Ascending aorta (tissue), 2 donors: ENCODE data around the gene PBRM1. TPM values are rescaled to one million over a fixed set of nuclear protein-coding genes. Genes with fewer than 3 reads are reported as not detected.

Experiments
- DNase-seq, 2 donors: peaks; one replicate each; pipeline ENCODE4 v3.0.0-alpha.2; 2019; ENCODE audit warnings: low spot score in 2 of 2
- H3K27ac ChIP-seq, 2 donors: fragments of 200-600 bp; sonication (generic); one replicate each; pipeline ENCODE4 v1.5.1; 2016 to 2017; ENCODE audit warnings: mild to moderate bottlenecking in 1 of 2
- H3K27me3 ChIP-seq: fragments of 200-600 bp; sonication (generic); one replicate; pipeline ENCODE4 v1.5.1; 2017
- H3K36me3 ChIP-seq, 2 donors: fragments of 200-600 bp; sonication (generic); one replicate each; pipeline ENCODE4 v1.5.1; 2016
- H3K4me1 ChIP-seq, 2 donors: fragments of 200-600 bp; sonication (generic); one replicate each; pipeline ENCODE4 v1.5.1; 2016 to 2017; ENCODE audit warnings: mild to moderate bottlenecking in 1 of 2
- H3K4me3 ChIP-seq, 2 donors: fragments of 200-600 bp; sonication (generic); one replicate each; pipeline ENCODE4 v1.5.1; 2016 to 2017; ENCODE audit warnings: mild to moderate bottlenecking in 1 of 2
- H3K9me3 ChIP-seq, 2 donors: fragments of 200-600 bp; sonication (generic); one replicate each; pipeline ENCODE4 v1.5.1; 2016
- intact Hi-C: fragments of 100-400 bp; cut with DNase I; formaldehyde crosslinking; loops from one replicate; pipeline ENCODE4 v1.15.1; 2023
- total RNA-seq: library from RNA; depleted of rRNA; stranded (reverse); fragments of >200 nt; gene quantifications from one replicate; pipeline ENCODE4 v1.1.0, GENCODE V29; 2016
- TF ChIP-seq, protein P1 (sequence below), 3 experiments: fragments of 200-600 bp in 2 of 3; fragments of 450-650 bp in 1 of 3; sonication (generic) in 2 of 3; IDR thresholded peaks; one replicate each; pipeline ENCODE4 v1.5.1; 2016 to 2019; ENCODE audit warnings: antibody characterized with exemption in 3 of 3, mild to moderate bottlenecking in 1 of 3, moderate library complexity in 1 of 3

PBRM1 gene
- total RNA-seq, 1 donor from 2014 or later: 36.7 TPM

DNA sequence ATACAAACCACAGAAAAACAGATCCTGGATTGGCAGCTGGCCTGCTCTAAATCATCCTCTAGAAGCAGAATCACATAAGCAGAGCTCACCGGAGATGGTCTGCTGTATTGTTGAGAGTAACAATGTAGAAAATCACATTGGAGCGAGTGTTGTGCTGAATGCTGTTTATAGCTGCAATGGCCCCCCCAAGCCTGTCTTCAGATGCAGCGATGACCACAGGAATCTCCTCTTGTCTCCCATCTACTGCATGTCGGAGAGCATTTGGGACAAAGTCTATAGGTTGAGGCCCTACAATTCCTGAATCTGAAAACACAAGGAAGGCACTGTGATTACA, 11.9 kb upstream of the PBRM1 start:
- no peak for DNase-seq
- Histone ChIP-seq H3K27ac (no peak overlapping the region), H3K9me3 (no peaks in the 10 kb centered on the region), H3K4me3 (no peak overlapping the region), H3K4me1 (no peaks in the 10 kb centered on the region), H3K27me3 (no peaks in the 10 kb centered on the region), H3K36me3 (peaks cover 49 to 62% of the 10 kb centered on the region in 2 donors)
- intact Hi-C loops: no loop called here
- TF ChIP-seq, protein P1, sequence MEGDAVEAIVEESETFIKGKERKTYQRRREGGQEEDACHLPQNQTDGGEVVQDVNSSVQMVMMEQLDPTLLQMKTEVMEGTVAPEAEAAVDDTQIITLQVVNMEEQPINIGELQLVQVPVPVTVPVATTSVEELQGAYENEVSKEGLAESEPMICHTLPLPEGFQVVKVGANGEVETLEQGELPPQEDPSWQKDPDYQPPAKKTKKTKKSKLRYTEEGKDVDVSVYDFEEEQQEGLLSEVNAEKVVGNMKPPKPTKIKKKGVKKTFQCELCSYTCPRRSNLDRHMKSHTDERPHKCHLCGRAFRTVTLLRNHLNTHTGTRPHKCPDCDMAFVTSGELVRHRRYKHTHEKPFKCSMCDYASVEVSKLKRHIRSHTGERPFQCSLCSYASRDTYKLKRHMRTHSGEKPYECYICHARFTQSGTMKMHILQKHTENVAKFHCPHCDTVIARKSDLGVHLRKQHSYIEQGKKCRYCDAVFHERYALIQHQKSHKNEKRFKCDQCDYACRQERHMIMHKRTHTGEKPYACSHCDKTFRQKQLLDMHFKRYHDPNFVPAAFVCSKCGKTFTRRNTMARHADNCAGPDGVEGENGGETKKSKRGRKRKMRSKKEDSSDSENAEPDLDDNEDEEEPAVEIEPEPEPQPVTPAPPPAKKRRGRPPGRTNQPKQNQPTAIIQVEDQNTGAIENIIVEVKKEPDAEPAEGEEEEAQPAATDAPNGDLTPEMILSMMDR (IDR thresholded peaks at IDR 0.05): no peak

DNA sequence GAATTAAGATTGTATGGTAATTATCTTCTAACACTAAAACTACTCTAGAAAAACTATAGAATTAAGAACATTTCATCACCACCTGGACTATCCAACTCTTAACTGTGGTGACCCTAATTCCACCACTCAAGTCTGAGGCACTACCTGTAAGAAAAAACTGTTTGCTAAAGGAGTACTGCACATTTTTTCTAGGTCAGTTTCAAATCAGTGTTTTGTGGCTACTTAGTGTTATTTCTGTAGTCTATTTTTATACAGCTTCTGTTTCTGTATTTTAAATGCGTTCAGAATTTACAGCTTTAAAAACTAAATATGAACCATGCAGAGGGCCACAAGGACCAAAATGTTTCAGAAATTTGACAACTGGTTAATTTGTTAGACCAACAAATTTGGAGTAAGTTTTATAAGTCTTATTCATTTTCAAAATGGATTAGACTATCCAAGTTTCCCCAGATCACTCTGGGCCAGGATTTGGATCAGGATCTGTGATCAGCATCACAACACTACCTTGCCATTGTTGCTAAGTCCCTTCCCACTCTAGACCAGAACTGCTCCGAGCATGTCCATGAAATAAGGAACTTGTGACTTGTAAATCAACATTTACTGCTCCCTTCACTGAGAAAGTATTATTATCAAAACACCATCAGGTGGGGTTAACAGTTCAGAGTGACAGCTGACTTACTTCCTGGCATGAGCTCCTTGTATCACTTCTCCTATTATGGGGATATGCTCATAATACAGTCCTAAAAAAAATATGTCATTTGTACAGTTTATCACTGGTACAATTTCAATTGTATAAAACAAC, 11.3 kb upstream of the PBRM1 start:
- Histone ChIP-seq H3K4me3 (no peak overlapping the region), H3K27me3 (no peaks in the 10 kb centered on the region), H3K4me1 (no peaks in the 10 kb centered on the region), H3K9me3 (no peaks in the 10 kb centered on the region), H3K36me3 (peaks cover 54 to 68% of the 10 kb centered on the region in 2 donors), H3K27ac (no peak overlapping the region)
- intact Hi-C loops: no loop called here
- TF ChIP-seq, protein P1 (IDR thresholded peaks at IDR 0.05): no peak
- no peak for DNase-seq

DNA sequence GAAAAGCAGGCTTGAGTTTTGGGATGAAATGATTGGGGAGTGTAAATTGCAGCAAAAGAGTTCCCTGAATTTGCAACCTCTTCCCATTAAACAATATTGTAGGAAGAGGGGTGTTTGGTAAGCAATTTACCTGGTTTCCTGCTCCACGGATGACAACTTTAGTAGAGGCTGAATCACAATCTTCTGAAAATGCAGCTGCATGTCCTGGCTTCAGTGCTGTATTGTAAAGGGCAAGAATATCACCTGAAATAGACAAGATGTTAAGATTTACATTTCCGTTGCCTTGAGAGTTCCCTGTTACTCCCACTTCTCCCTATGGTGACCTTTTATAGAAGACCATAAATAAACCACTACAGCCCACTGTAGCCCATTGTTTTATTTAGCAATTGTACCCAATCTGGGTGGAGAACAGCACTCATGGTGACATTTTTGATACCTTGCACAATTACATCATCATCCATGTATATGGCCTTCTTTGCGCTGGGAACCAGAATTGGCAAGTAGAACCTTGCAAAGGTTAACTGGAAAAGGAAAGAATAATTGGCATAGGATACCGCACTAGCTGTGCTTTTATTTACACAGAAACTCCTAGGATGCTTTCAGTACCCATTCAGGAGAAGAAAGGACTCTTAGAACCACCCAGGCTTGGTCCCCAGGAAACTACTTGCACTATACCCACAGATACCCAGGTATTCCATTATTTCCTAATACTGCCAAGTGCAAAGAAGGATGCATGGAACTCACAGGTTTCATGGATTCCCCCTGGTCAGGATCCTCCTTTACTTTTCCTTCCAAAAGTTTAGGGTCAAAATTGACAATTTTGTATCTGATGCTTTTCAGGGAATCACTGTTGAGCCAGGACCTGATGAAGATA, 10.3 kb upstream of the PBRM1 start:
- no peaks in the 10 kb centered on the region for H3K27me3 ChIP-seq
- H3K9me3 ChIP-seq: no peaks in the 10 kb centered on the region
- intact Hi-C loops: no loop called here
- no peak overlapping the region for H3K4me3 ChIP-seq
- H3K36me3 ChIP-seq: peaks cover 64 to 77% of the 10 kb centered on the region in 2 donors
- TF ChIP-seq, protein P1 (IDR thresholded peaks at IDR 0.05): no peak
- no peak overlapping the region for H3K27ac ChIP-seq
- H3K4me1 ChIP-seq: no peaks in the 10 kb centered on the region
- no peak for DNase-seq

- Histone ChIP-seq H3K4me3 (no peak overlapping the region), H3K36me3 (peaks cover 77 to 84% of the 10 kb centered on the region in 2 donors), H3K27ac (no peak overlapping the region), H3K9me3 (no peaks in the 10 kb centered on the region), H3K4me1 (no peaks in the 10 kb centered on the region), H3K27me3 (no peaks in the 10 kb centered on the region)
- TF ChIP-seq, protein P1 (IDR thresholded peaks at IDR 0.05): no peak
- intact Hi-C loops: no loop called here
- no peak for DNase-seq
Measured at GRCh38 chr3:52694528-52695189, 8.9 kb upstream of the PBRM1 start.

DNA sequence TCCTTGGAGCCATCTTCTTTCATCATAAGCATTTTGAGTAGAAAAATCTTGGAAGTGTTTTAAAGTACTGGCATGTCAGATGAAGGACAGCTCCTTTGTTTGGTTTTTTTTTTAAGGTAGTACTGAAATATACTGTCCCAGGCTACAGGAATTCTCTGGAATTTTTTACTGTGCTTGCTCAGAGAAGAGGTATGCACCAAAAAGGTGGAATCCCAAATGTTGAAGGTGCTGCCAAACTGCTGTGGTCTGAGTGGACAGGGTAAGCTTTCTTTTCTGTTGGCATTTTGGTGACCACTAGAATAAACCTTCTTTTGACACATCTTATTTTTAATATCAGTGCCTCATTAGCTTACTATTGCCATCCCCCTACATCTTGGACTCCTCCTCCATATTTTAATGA, 7.4 kb upstream of the PBRM1 start:
- DNase-seq: no peak
- TF ChIP-seq, protein P1 (IDR thresholded peaks at IDR 0.05): no peak
- Histone ChIP-seq H3K27ac (no peak overlapping the region), H3K9me3 (no peaks in the 10 kb centered on the region), H3K36me3 (peaks cover 92 to 93% of the 10 kb centered on the region in 2 donors), H3K4me1 (no peaks in the 10 kb centered on the region), H3K27me3 (no peaks in the 10 kb centered on the region), H3K4me3 (no peak overlapping the region)
- intact Hi-C loops: no loop called here
